OCI-M2 (cell line): ENCODE measurements around the gene TMEM38B.
"Not testable (repeated sequence)": the region's sequence is repeated elsewhere in the genome, so short reads cannot be mapped to it uniquely, and the experiment has no call there.

ENCODE experiments used
- DNase-seq: peaks from one replicate; lab custom pipeline; 2025; ENCODE audit not compliant: unreplicated experiment; lab: John Stamatoyannopoulos, UW

Gene TMEM38B

GRCh38 chr9:105681313-105681712 is 13.0 kb upstream of the TMEM38B start:
- DNase-seq = no peak

GRCh38 chr9:105681724-105682123 is 12.6 kb upstream of the TMEM38B start:
- DNase-seq = peak; percentile 23

- DNase-seq = no peak
These were observed 10.6 kb upstream of the TMEM38B start for GRCh38 chr9:105683688-105684275.

GRCh38 chr9:105686936-105687335 is 7.4 kb upstream of the TMEM38B start:
- DNase-seq = no peak

GRCh38 chr9:105690742-105691141 is 3.6 kb upstream of the TMEM38B start:
- no peak for DNase-seq

- DNase-seq = no peak
These were observed 729 bp upstream of the TMEM38B start for GRCh38 chr9:105693435-105694189.

GRCh38 chr9:105694848-105695581 is 674 bp downstream of the TMEM38B start:
- peak; percentile 65 for DNase-seq

- DNase-seq = no peak
These were observed 2.0 kb downstream of the TMEM38B start for GRCh38 chr9:105696219-105696793.

GRCh38 chr9:105697871-105698270 is 3.5 kb downstream of the TMEM38B start:
- no peak for DNase-seq

- DNase-seq = no peak
These were observed 4.1 kb downstream of the TMEM38B start for GRCh38 chr9:105698348-105698870.

- DNase-seq = no peak
These were observed 6.3 kb downstream of the TMEM38B start for GRCh38 chr9:105700668-105701067.

- DNase-seq = no peak
These were observed 6.8 kb downstream of the TMEM38B start for GRCh38 chr9:105701145-105701544.

GRCh38 chr9:105702207-105702606 is 7.9 kb downstream of the TMEM38B start:
- no peak for DNase-seq

- DNase-seq = not testable (repeated sequence)
These were observed 9.3 kb downstream of the TMEM38B start for GRCh38 chr9:105703638-105704037.

GRCh38 chr9:105706156-105706555 is 11.8 kb downstream of the TMEM38B start:
- no peak for DNase-seq

GRCh38 chr9:105708405-105708804 is 14.1 kb downstream of the TMEM38B start:
- DNase-seq = no peak

GRCh38 chr9:105710638-105711037 is 16.3 kb downstream of the TMEM38B start:
- no peak for DNase-seq

- DNase-seq = no peak
These were observed 17.5 kb downstream of the TMEM38B start for GRCh38 chr9:105711867-105712266.

- DNase-seq = no peak
These were observed 18.0 kb downstream of the TMEM38B start for GRCh38 chr9:105712297-105712696.

- DNase-seq = no peak
These were observed 18.4 kb downstream of the TMEM38B start for GRCh38 chr9:105712773-105713172.

GRCh38 chr9:105713260-105714019 is 19.1 kb downstream of the TMEM38B start:
- no peak for DNase-seq
